ENCODE data around the gene THAP4. TPM values are rescaled to one million over a fixed set of nuclear protein-coding genes. Genes with fewer than 3 reads are reported as not detected.

Gene THAP4
- total RNA-seq, 1 donor from 2014 or later, result 59.1 TPM

DNA sequence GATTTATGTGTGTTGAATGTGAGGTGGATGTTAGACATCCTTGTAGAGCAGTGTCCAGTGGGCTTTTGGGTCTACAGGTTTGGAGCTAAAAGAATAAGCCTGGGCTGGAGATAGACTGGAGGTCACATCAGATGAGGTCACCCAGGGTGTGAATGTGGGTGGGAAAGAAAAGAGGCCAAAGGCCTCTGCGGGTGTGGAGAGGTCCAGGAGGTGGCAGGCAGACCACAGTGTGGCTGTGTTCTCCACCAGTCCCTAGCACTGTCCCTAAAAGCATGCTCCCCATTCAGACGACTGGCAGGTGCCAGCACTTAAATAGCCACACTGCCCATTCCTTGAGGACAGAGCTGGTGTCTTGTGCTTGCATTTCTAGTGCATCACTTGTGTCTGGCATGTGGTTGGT lies 4.7 kb upstream of the THAP4 start:
- TF ChIP-seq, protein P1, sequence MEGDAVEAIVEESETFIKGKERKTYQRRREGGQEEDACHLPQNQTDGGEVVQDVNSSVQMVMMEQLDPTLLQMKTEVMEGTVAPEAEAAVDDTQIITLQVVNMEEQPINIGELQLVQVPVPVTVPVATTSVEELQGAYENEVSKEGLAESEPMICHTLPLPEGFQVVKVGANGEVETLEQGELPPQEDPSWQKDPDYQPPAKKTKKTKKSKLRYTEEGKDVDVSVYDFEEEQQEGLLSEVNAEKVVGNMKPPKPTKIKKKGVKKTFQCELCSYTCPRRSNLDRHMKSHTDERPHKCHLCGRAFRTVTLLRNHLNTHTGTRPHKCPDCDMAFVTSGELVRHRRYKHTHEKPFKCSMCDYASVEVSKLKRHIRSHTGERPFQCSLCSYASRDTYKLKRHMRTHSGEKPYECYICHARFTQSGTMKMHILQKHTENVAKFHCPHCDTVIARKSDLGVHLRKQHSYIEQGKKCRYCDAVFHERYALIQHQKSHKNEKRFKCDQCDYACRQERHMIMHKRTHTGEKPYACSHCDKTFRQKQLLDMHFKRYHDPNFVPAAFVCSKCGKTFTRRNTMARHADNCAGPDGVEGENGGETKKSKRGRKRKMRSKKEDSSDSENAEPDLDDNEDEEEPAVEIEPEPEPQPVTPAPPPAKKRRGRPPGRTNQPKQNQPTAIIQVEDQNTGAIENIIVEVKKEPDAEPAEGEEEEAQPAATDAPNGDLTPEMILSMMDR (conservative IDR thresholded peaks at IDR 0.05), result no peak
- H3K4me3 Mint-ChIP-seq, result peak overlapping the region; percentile 79
- peak overlapping the region; percentile 72 for H3K27ac Mint-ChIP-seq (ENCODE audit: unreplicated experiment)
- DNase-seq (ENCODE audit: low read depth, low spot score), result no peak
- peaks cover 39% of the 10 kb centered on the region for H3K4me1 Mint-ChIP-seq
- H3K27me3 Mint-ChIP-seq (ENCODE audit: low read depth), result no peaks in the 10 kb centered on the region
- peaks cover 11% of the 10 kb centered on the region for H3K36me3 Mint-ChIP-seq (ENCODE audit: low read depth)
- H3K9me3 Mint-ChIP-seq, result no peaks in the 10 kb centered on the region

DNA sequence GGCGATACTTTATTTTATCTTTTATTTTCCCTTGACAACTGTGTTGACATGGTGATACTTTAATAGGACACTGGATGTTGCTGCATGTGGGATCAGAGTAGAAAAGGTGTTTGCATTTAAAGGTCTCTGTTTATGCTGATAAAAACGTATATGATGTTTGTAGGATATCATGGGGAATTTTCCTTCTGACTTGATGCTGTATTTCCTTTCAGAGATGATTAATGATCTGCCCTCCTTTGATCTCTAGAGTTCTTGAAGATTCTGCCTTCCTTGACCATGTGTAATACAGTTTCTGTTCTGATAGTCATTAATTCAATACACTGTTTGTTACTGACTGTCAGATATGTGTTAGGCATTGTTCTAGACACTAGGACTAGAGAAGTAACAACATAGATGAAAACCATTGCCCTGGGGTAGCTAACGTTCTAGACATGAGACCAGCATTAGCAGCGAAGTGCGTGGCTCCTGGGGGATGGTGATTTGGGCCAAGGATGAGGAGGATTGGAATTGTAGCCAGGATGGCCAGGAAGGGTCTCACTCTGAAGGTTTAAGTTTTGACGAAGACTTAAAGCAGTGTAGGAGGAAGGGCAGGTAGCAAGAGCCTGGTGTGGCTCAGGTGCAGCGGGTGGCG lies 3.3 kb upstream of the THAP4 start:
- TF ChIP-seq, protein P1 (conservative IDR thresholded peaks at IDR 0.05), result no peak
- Mint-ChIP-seq H3K36me3 (ENCODE audit: low read depth) (peaks cover 11% of the 10 kb centered on the region), H3K27me3 (ENCODE audit: low read depth) (no peaks in the 10 kb centered on the region), H3K9me3 (no peaks in the 10 kb centered on the region), H3K27ac (ENCODE audit: unreplicated experiment) (no peak overlapping the region), H3K4me3 (peak overlapping the region; percentile 41), H3K4me1 (peaks cover 46% of the 10 kb centered on the region)
- no peak for DNase-seq (ENCODE audit: low read depth, low spot score)

DNA sequence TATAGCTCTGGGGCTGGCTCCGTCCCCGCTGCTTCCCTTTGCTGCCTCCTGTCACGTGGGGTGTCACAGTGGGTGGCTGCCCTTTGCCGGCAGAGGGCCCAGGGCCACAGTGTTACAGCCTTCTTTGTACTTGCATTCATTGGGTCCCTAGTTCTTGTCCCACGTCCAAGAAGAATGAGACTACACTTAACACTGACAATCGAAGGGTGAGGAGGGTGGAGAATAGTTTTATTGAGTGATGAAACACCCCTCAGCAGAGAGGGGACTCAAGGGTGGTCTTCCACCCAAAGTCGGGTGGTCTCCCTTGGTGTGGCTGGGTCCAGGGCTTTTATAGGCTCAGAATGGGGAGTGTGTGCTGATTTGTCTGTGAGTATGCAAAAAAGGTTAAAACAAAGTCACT lies 2.4 kb upstream of the THAP4 start:
- no peak for DNase-seq (ENCODE audit: low read depth, low spot score)
- H3K4me1 Mint-ChIP-seq, result peaks cover 54% of the 10 kb centered on the region
- peak overlapping the region; percentile 41 for H3K4me3 Mint-ChIP-seq
- no peaks in the 10 kb centered on the region for H3K27me3 Mint-ChIP-seq (ENCODE audit: low read depth)
- no peak overlapping the region for H3K27ac Mint-ChIP-seq (ENCODE audit: unreplicated experiment)
- peaks cover 11% of the 10 kb centered on the region for H3K36me3 Mint-ChIP-seq (ENCODE audit: low read depth)
- no peaks in the 10 kb centered on the region for H3K9me3 Mint-ChIP-seq
- TF ChIP-seq, protein P1 (conservative IDR thresholded peaks at IDR 0.05), result no peak

DNA sequence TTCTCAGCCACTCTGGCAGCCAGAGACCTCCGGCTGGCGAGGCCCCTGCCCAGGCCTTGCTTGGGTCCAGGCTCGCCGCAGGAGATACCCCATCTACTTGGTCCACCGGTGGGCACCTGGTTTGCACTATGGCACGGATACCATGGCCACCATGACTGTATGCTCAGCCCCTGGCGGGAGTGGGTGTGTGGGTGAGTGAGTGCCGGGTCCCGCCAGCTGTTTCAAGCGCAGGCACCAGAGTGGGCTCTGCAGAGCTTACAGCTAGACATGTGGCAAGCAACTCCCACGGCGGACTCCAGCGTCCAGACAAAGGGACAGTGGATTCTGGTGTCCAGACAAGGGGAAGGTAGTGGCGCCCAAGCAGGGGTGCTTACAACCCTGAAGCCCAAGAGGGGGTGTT lies 2.0 kb upstream of the THAP4 start:
- Mint-ChIP-seq H3K9me3 (no peaks in the 10 kb centered on the region), H3K36me3 (ENCODE audit: low read depth) (peaks cover 11% of the 10 kb centered on the region), H3K4me1 (peaks cover 54% of the 10 kb centered on the region), H3K27ac (ENCODE audit: unreplicated experiment) (no peak overlapping the region), H3K4me3 (peak overlapping the region; percentile 94), H3K27me3 (ENCODE audit: low read depth) (no peaks in the 10 kb centered on the region)
- DNase-seq (ENCODE audit: low read depth, low spot score), result no peak
- TF ChIP-seq, protein P1 (conservative IDR thresholded peaks at IDR 0.05), result no peak

DNA sequence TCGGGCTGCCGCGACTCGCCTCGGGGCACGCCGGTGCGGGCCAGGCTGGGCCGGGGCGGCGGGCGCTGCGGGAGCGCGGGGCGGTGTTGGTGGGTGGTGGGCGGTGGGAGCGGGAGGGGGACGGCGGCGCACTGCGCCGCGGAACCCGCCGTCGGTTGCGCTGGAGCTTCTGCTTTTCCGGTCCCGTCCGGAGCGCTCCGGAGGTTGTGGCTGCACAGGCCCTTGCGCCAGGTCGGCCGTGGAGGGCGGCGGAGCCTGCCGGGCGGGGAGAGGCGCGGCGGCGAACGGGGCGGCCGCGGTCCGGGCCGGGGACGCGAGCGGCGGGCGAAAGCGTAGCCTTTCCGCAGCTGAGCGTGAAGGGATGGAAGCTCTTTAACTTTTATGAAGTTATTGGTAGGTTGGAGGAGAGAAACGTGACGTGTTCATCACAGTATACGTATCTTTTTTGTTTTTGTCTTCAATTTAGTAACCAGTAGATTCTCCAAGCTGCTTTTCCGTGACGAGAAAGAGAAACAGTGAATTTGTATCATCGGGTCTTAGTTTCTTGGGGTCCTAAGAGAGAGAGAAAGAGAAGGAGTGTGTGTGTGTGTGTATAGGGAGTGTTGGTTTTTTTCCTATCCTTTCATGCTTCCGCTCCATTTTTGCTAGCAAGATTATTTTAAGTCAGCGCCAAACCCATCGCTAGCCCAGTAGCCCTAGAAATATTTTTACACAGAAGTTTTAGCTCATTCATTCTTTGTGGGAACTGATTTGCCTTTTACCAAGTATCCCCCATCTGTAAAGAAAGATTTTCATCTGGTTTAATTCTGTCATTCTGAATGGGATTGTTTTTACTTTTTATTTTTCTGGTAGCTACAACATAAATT lies 1.1 kb upstream of the THAP4 start:
- Mint-ChIP-seq H3K4me3 (peak overlapping the region; percentile 94), H3K27me3 (ENCODE audit: low read depth) (no peaks in the 10 kb centered on the region), H3K9me3 (no peaks in the 10 kb centered on the region), H3K36me3 (ENCODE audit: low read depth) (peaks cover 11% of the 10 kb centered on the region), H3K4me1 (peaks cover 54% of the 10 kb centered on the region), H3K27ac (ENCODE audit: unreplicated experiment) (peak overlapping the region; percentile 19)
- no peak for DNase-seq (ENCODE audit: low read depth, low spot score)
- TF ChIP-seq, protein P1 (conservative IDR thresholded peaks at IDR 0.05), result no peak
